K562 (cell line): Measurements from ENCODE around the gene GLRX3. TPM values are rescaled to one million over a fixed set of nuclear protein-coding genes. Genes with fewer than 3 reads are reported as not detected.

Experiments
- GABPB1 ChIP-seq: sonication (generic); formaldehyde crosslinking; IDR thresholded peaks from 2 replicates; pipeline ENCODE4 v1.8.0; 2022; ENCODE audit warnings: mild to moderate bottlenecking, missing genetic modification reagents
- HSF4 ChIP-seq: fragments of 250-450 bp; sonication (Bioruptor Pico); IDR thresholded peaks from 2 replicates; pipeline ENCODE4 v2.1.2; 2022; ENCODE audit warnings: mild to moderate bottlenecking, moderate library complexity, borderline replicate concordance
- L3MBTL2 ChIP-seq: fragments of 450-650 bp; IDR thresholded peaks from 2 replicates; pipeline ENCODE4 v1.6.1; 2016; ENCODE audit warnings: mild to moderate bottlenecking, moderate library complexity
- MNT ChIP-seq, 2 experiments: fragments of 450-650 bp; conservative IDR thresholded peaks; 2 replicates each; pipeline ENCODE4 v1.6.1; 2017; ENCODE audit warnings: mild to moderate bottlenecking in 2 of 2, moderate library complexity in 2 of 2
- NFYB ChIP-seq: IDR thresholded peaks from 2 replicates; pipeline ENCODE4 v1.6.1; 2011; ENCODE audit warnings: mild to moderate bottlenecking, moderate library complexity; ENCODE audit not compliant: insufficient read length; ENCODE audit errors: extremely low read depth
- POLR2A ChIP-seq: fragments of 450-650 bp; conservative IDR thresholded peaks from 2 replicates; pipeline ENCODE4 v1.6.1; 2016
- POLR2G ChIP-seq: fragments of 200-400 bp; formaldehyde crosslinking; IDR thresholded peaks from 2 replicates; pipeline ENCODE4 v1.6.1; 2017; ENCODE audit warnings: low read depth, mild to moderate bottlenecking, antibody characterized with exemption, low read length, moderate library complexity
- TBP ChIP-seq: optimal IDR thresholded peaks from 2 replicates; pipeline ENCODE3; 2011; ENCODE audit warnings: low read depth, low read length, improper control_type of control experiment
- ZNF23 ChIP-seq: fragments of 250-450 bp; sonication (Bioruptor Pico); IDR thresholded peaks from 2 replicates; pipeline ENCODE4 v1.4.0; 2020; ENCODE audit warnings: mild to moderate bottlenecking
- polyA plus RNA-seq, 8 experiments: library from polyadenylated mRNA; depleted of rRNA in 4 of 8; stranded (reverse) in 5 of 8; unstranded in 3 of 8; fragments of >200 nt; fragmentation: Nextera tagmentation in 2 of 8; fragmentation: Illumina TruSeq in 1 of 8; extraction: Ambion mirVana in 2 of 8; extraction: Trizol in 1 of 8; gene quantifications; 2 replicates each; pipeline versions ENCODE4 v1.2.1 to v1.2.3, GENCODE V29; 2011 to 2014; ENCODE audit warnings: inconsistent platforms in 1 of 8, missing spikeins in 1 of 8
- total RNA-seq, 7 experiments: library from RNA; depleted of rRNA in 6 of 7; stranded (reverse); fragments of >200 nt in 6 of 7; fragmentation: Illumina TruSeq in 2 of 7; extraction: Trizol in 2 of 7; gene quantifications; 2 replicates each; pipeline versions ENCODE4 v1.2.1 to v1.2.3, GENCODE V29; 2011 to 2021; ENCODE audit warnings: low replicate concordance in 1 of 7
- TF ChIP-seq, protein P1 (sequence below), 2 experiments: fragments of 450-650 bp in 1 of 2; sonication (generic) in 1 of 2; formaldehyde crosslinking in 1 of 2; IDR thresholded peaks; 2 replicates each; pipeline versions ENCODE4 v1.7.1 to v1.9.0; 2016 to 2022; ENCODE audit warnings: inconsistent platforms in 1 of 2, mild to moderate bottlenecking in 1 of 2, missing genetic modification reagents in 1 of 2
- TF ChIP-seq, protein P2 (sequence below), 2 experiments: fragments of 450-650 bp in 1 of 2; sonication (generic) in 1 of 2; formaldehyde crosslinking; conservative IDR thresholded peaks; 2 replicates each; pipeline versions ENCODE4 v1.4.0 to v1.8.1; 2020 to 2022; ENCODE audit warnings: mild to moderate bottlenecking in 1 of 2, missing genetic modification reagents in 1 of 2

Gene GLRX3
- total and polyA plus RNA-seq, 9 of the 15 experiments (the other 6 are each of a cell fraction or from before 2014, with no cell fraction given), result 115 to 190 (median 169) TPM

- TF ChIP-seq, protein P1, sequence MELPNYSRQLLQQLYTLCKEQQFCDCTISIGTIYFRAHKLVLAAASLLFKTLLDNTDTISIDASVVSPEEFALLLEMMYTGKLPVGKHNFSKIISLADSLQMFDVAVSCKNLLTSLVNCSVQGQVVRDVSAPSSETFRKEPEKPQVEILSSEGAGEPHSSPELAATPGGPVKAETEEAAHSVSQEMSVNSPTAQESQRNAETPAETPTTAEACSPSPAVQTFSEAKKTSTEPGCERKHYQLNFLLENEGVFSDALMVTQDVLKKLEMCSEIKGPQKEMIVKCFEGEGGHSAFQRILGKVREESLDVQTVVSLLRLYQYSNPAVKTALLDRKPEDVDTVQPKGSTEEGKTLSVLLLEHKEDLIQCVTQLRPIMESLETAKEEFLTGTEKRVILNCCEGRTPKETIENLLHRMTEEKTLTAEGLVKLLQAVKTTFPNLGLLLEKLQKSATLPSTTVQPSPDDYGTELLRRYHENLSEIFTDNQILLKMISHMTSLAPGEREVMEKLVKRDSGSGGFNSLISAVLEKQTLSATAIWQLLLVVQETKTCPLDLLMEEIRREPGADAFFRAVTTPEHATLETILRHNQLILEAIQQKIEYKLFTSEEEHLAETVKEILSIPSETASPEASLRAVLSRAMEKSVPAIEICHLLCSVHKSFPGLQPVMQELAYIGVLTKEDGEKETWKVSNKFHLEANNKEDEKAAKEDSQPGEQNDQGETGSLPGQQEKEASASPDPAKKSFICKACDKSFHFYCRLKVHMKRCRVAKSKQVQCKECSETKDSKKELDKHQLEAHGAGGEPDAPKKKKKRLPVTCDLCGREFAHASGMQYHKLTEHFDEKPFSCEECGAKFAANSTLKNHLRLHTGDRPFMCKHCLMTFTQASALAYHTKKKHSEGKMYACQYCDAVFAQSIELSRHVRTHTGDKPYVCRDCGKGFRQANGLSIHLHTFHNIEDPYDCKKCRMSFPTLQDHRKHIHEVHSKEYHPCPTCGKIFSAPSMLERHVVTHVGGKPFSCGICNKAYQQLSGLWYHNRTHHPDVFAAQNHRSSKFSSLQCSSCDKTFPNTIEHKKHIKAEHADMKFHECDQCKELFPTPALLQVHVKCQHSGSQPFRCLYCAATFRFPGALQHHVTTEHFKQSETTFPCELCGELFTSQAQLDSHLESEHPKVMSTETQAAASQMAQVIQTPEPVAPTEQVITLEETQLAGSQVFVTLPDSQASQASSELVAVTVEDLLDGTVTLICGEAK (IDR thresholded peaks at IDR 0.05), result peak; percentile 61; the same call in 1 of the 2 replicates
- TF ChIP-seq, protein P1 (CRISPR knock-in tag; IDR thresholded peaks at IDR 0.05), result no peak
- TF ChIP-seq POLR2G (peak; percentile 56), GABPB1 (peak; percentile 63; the same call in 1 of the 2 replicates), ZNF23 (CRISPR knock-in tag) (no peak), MNT (conservative IDR thresholded peaks at IDR 0.05) (0 out of 4 replicates have a peak, but pooled peaks of 1 of the 2 experiments have one; percentile 14), TBP (peak; percentile 37), HSF4 (CRISPR knock-in tag) (no peak), POLR2A (peak; percentile 3), NFYB (peak; percentile 91), L3MBTL2 (peak; percentile 37)
- TF ChIP-seq, protein P2, sequence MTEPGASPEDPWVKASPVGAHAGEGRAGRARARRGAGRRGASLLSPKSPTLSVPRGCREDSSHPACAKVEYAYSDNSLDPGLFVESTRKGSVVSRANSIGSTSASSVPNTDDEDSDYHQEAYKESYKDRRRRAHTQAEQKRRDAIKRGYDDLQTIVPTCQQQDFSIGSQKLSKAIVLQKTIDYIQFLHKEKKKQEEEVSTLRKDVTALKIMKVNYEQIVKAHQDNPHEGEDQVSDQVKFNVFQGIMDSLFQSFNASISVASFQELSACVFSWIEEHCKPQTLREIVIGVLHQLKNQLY (CRISPR knock-in tag; conservative IDR thresholded peaks at IDR 0.05), result no peak
Measured at GRCh38 chr10:130111113-130111851, 24.9 kb upstream of the GLRX3 start (continued).
